GM12873 (cell line): ENCODE results near the gene GSTT4.

ENCODE experiments used
- TF ChIP-seq, protein P1 (sequence below): IDR thresholded peaks from 2 replicates; pipeline ENCODE4 v1.5.1; 2012; ENCODE audit warnings: low read depth, mild to moderate bottlenecking, moderate library complexity, low read length, control low read depth; ENCODE audit not compliant: insufficient read depth; ENCODE audit errors: missing control alignments

GSTT4 gene

DNA sequence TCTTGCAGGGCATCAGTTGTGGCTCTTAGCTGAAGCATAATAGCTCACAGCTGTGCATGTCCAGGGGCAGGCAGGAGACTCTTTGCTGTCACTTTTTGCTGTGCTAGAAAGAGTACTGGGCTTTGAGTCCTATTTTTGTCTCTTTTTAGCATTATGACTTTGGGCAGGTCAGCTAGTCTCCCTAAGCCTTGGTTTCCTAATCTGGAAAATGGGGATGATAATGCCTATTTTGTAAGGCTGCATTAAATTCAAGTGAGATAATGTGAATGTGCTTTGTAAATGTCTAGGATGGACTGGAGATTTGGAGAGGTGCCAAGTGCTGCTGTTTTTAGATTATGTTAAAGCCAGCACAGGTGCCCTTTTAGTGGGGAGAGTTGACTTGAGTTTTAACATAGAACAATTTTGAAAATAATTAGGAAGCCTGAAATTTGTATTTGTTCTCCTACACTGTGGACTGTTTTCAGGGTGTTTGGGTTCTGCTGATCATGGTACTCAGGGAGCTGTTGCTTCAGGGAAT, 25.0 kb upstream of the GSTT4 start:
- TF ChIP-seq, protein P1, sequence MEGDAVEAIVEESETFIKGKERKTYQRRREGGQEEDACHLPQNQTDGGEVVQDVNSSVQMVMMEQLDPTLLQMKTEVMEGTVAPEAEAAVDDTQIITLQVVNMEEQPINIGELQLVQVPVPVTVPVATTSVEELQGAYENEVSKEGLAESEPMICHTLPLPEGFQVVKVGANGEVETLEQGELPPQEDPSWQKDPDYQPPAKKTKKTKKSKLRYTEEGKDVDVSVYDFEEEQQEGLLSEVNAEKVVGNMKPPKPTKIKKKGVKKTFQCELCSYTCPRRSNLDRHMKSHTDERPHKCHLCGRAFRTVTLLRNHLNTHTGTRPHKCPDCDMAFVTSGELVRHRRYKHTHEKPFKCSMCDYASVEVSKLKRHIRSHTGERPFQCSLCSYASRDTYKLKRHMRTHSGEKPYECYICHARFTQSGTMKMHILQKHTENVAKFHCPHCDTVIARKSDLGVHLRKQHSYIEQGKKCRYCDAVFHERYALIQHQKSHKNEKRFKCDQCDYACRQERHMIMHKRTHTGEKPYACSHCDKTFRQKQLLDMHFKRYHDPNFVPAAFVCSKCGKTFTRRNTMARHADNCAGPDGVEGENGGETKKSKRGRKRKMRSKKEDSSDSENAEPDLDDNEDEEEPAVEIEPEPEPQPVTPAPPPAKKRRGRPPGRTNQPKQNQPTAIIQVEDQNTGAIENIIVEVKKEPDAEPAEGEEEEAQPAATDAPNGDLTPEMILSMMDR: no peak

DNA sequence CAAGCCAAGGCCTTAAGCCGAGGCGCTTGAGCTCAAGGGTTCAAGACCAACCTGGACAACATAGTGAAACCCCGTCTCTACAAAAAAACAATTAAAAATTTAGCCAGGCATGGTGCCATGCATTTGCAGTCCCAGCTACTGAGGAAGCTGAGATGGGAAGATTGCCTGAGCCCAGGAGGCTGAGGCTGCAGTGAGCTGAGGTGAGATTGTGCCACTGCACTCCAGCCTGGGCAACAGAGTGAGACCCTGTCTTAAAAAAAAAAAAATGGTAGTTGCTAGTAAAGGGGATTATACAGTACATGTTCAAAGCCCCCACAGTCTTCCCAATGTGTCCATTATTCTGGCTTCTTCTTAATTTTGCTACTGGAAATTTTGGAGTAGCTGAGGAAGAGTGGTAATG, 24.1 kb upstream of the GSTT4 start:
- TF ChIP-seq, protein P1: no peak

DNA sequence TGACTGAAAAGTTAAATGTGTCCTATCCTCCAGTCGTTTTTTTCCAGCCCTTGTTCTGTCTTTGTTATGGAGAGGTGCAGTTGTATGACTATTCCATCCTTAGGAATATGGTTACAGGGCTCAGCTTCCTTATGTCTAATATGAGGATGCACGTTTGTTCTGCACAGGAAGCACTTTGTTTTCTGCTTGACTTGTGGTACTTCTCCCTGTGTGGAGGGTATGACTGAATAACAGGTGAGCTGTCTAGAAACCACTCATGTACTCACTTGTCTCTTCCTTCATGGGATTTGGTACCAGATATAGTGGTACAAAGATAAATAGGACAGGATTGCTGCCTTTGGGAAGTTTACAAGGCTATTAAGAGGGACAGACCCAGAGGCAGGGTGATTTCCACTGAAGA, 23.3 kb upstream of the GSTT4 start:
- TF ChIP-seq, protein P1: no peak

DNA sequence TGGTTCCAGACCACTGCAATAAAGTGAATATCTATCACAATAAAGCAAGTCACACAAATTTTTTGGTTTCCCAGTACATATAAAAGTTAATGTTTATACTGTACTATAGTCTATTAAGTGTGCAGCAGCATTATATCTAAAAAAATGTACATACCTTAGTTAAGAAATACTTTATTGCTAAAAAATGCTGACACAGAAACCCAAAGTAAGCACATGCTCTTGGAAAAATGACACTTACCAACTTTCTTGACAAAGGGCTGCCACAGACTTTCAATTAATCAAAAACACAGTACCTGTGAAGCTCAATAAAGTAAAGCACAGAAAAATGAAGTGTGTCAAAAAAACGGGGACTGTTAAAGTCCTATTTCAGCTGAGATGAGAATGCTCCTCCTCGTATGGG, 22.7 kb upstream of the GSTT4 start:
- TF ChIP-seq, protein P1: no peak

DNA sequence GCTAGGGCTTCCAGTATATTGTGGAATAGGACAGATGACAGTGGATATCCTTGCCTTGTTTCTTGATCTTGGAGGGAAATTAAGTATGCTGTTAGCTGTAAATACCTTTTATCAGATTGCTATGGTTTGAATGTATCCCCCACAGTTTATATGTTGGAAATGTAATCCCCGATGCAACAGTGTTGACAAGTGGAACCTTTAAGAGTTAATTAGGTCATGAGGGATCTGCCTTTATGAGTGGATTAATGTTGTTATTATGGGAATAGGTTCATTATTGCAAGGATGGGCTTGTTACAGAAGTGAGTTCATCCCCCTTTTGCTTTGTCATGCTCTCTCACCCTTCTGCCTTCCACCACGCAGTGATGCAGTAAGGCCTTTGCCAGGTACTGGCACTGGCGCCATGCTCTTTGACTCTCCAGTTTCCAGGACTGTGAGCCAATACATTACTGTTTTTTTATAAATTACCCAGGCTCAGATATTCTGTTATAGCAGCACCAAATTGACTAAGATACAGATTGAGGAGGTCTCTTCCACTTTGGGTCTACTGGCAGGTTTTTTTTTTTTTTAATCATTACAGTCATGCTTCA, 22.2 kb upstream of the GSTT4 start:
- TF ChIP-seq, protein P1: no peak

DNA sequence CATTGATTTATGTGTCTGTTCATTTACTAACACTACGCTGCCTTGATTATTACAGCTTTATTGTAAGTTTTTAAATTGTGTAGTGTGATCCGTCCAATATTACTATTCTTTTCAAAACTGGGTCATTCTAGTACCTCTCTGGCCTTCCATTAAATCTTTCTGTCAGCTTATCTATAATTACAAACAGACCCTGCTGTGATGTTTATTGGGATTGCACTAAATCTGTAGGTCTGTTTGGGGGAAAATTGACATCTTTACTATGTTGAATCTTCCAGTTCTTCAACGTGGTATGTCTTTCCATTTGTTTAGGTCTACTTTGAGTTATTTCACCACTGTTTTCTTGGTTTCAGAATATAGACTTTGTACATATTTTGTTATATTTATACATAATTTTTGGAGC, 21.5 kb upstream of the GSTT4 start:
- TF ChIP-seq, protein P1: no peak

DNA sequence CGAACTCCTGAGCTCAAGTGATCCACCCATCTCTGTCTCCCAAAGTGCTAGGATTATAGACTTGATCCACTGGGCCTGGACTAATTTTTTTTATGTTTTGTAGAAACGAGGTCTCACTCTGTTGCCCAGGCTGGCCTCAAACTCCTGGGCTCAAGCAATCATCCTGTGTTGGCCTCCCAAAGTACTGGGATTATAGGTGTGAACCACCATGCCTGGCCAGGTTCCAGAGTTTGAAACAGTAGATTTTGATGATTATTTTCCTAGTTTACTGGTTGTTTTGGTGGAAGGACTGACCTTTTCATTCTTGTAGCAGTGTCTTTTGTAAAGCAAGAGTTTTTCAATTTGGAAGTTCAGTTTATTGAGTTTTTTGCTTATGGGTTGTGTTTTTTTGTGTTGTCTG, 20.8 kb upstream of the GSTT4 start:
- TF ChIP-seq, protein P1: no peak
